Hypothalamus (tissue), 51 donors: ENCODE data around the gene PIP5K1A.

Experiments
- DNase-seq, 51 donors: peaks; one replicate each; lab custom pipeline; 2025; lab: John Stamatoyannopoulos, UW

The PIP5K1A gene

GRCh38 chr1:151286619-151287340 is 88.4 kb downstream of the PIP5K1A start:
- no peak for DNase-seq

- no peak for DNase-seq
Observed at GRCh38 chr1:151287341-151287699, 89.0 kb downstream of the PIP5K1A start.

- DNase-seq, result no peak
Observed at GRCh38 chr1:151287767-151288500, 89.6 kb downstream of the PIP5K1A start.

- no peak for DNase-seq
Observed at GRCh38 chr1:151288502-151288901, 90.2 kb downstream of the PIP5K1A start.

- DNase-seq, result no peak
Observed at GRCh38 chr1:151289080-151289935, 91.0 kb downstream of the PIP5K1A start.

GRCh38 chr1:151289991-151290708 is 91.8 kb downstream of the PIP5K1A start:
- no peak for DNase-seq

- no peak for DNase-seq
Observed at GRCh38 chr1:151290709-151291303, 92.5 kb downstream of the PIP5K1A start.

- no peak for DNase-seq
Observed at GRCh38 chr1:151292207-151293030, 94.1 kb downstream of the PIP5K1A start.

- no peak for DNase-seq
Observed at GRCh38 chr1:151293093-151293492, 94.7 kb downstream of the PIP5K1A start.

GRCh38 chr1:151294742-151295462 is 96.5 kb downstream of the PIP5K1A start:
- peak in 28 of 51 donors; percentile 13 to 76 (median 36) for DNase-seq
